Activated T-helper 1 cell treated with anti-CD3 and anti-CD28 coated beads, Interleukin-2, amount 50 U/mL, for 16 hours (primary cell): ENCODE measurements around the gene LMO3.

Experiments used
- DNase-seq, 2 donors: peaks; one replicate each; pipeline ENCODE4 v3.0.0-alpha.2; 2020; ENCODE audit warnings: low read depth in 1 of 2, low spot score in 1 of 2

Gene LMO3

GRCh38 chr12:16606117-16606200 lies at the start of gene LMO3:
LMO3 (minus strand) TSS chr12:16606162; CDS start chr12:16600860, 5,302 bp downstream.
- no peak for DNase-seq

- DNase-seq, result no peak
Observed at GRCh38 chr12:16636435-16637055, 30.6 kb upstream of the LMO3 start.

- DNase-seq, result no peak
Observed at GRCh38 chr12:16634786-16635185, 28.8 kb upstream of the LMO3 start.

GRCh38 chr12:16626991-16627390 lies 21.0 kb upstream of the LMO3 start:
- DNase-seq, result no peak

- DNase-seq, result no peak
Observed at GRCh38 chr12:16622338-16622737, 16.4 kb upstream of the LMO3 start.

- DNase-seq, result no peak
Observed at GRCh38 chr12:16619537-16619936, 13.6 kb upstream of the LMO3 start.

GRCh38 chr12:16618256-16618655 lies 12.3 kb upstream of the LMO3 start:
- no peak for DNase-seq

GRCh38 chr12:16613199-16613598 lies 7.2 kb upstream of the LMO3 start:
- DNase-seq, result no peak

- DNase-seq, result no peak
Observed at GRCh38 chr12:16612647-16613046, 6.7 kb upstream of the LMO3 start.

GRCh38 chr12:16611146-16611545 lies 5.2 kb upstream of the LMO3 start:
- no peak for DNase-seq

- no peak for DNase-seq
Observed at GRCh38 chr12:16610743-16611142, 4.8 kb upstream of the LMO3 start.

- no peak for DNase-seq
Observed at GRCh38 chr12:16610001-16610585, 4.1 kb upstream of the LMO3 start.

GRCh38 chr12:16608946-16609539 lies 3.1 kb upstream of the LMO3 start:
- no peak for DNase-seq

GRCh38 chr12:16607906-16608775 lies 2.2 kb upstream of the LMO3 start:
- DNase-seq, result no peak

- DNase-seq, result no peak
Observed at GRCh38 chr12:16606991-16607390, 1.0 kb upstream of the LMO3 start.

- DNase-seq, result no peak
Observed at GRCh38 chr12:16606201-16606849, 363 bp upstream of the LMO3 start.

GRCh38 chr12:16605642-16606116 lies 283 bp downstream of the LMO3 start:
- no peak for DNase-seq

- DNase-seq, result no peak
Observed at GRCh38 chr12:16604596-16605252, 1.2 kb downstream of the LMO3 start.

- no peak for DNase-seq
Observed at GRCh38 chr12:16603916-16604575, 1.9 kb downstream of the LMO3 start.

- no peak for DNase-seq
Observed at GRCh38 chr12:16603260-16603915, 2.6 kb downstream of the LMO3 start.
